Osteocyte (in vitro differentiated cells): ENCODE data around the gene FAM76B. TPM values are rescaled to one million over a fixed set of nuclear protein-coding genes. Genes with fewer than 3 reads are reported as not detected.
A peak's percentile ranks its signal among the peaks of the same experiment; 100 is the strongest.
"Not testable (repeated sequence)": the region's sequence is repeated elsewhere in the genome, so short reads cannot be mapped to it uniquely, and the experiment has no call there.

Experiments used
- DNase-seq: peaks from one replicate; pipeline ENCODE4 v3.0.0; 2021; ENCODE audit warnings: mixed read lengths; ENCODE audit not compliant: unreplicated experiment; ENCODE audit errors: extremely low spot score
- H3K27ac Mint-ChIP-seq: one replicate; pipeline ENCODE4 v1.8.0; 2021; ENCODE audit warnings: mild to moderate bottlenecking, mixed read lengths; ENCODE audit not compliant: unreplicated experiment
- H3K27me3 Mint-ChIP-seq: one replicate; pipeline ENCODE4 v1.8.0; 2021; ENCODE audit warnings: mixed read lengths; ENCODE audit not compliant: unreplicated experiment
- H3K36me3 Mint-ChIP-seq: one replicate; pipeline ENCODE4 v1.8.0; 2021; ENCODE audit warnings: mixed read lengths; ENCODE audit not compliant: unreplicated experiment
- H3K4me1 Mint-ChIP-seq: one replicate; pipeline ENCODE4 v1.8.0; 2021; ENCODE audit warnings: mixed read lengths; ENCODE audit not compliant: unreplicated experiment
- H3K4me3 Mint-ChIP-seq: one replicate; pipeline ENCODE4 v1.8.0; 2021; ENCODE audit warnings: mild to moderate bottlenecking, moderate library complexity, mixed read lengths; ENCODE audit not compliant: unreplicated experiment
- H3K9me3 Mint-ChIP-seq: one replicate; pipeline ENCODE4 v1.8.0; 2021; ENCODE audit warnings: mixed read lengths; ENCODE audit not compliant: unreplicated experiment
- total RNA-seq: library from RNA; stranded (reverse); gene quantifications from 2 replicates; pipeline ENCODE4 v1.2.1, GENCODE V29; 2021
- TF ChIP-seq, protein P1 (sequence below): fragments of 200-600 bp; sonication (generic); IDR thresholded peaks from 2 replicates; pipeline ENCODE4 v1.5.0; 2021; ENCODE audit warnings: antibody characterized with exemption, mild to moderate bottlenecking, moderate library complexity

FAM76B gene
- total RNA-seq, 1 donor from 2014 or later: 26.7 TPM

DNA sequence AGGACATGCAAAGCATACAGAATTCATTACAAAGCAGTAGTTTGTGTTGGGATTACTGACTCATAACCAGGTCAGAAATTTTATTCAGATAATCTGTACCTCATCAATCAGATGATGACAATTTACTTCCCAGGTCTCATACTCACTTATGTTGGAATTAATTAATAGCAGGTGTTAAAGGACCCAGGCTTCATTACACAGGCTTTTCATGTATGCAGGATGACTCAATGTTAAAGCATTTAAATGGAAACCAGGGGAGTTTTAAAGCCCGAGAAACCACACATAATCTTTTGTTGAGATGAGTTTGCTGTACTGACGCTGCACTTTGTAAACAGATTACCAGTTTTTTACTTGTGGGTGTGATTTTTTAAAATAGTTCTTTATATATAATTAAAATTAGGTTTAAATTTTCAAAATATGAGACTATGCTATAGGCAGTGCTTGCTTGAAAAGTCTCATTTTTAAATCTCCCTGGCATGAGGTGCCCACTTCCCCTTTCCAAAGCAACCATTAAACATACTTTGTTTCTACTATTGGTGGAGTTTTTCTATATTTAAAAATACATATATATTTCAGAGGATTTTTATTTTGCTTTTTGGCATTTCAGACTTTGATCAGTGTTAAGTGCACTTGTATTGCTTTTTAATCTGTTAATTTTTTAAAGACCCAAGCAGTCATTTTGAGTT is 41.8 kb upstream of the FAM76B start:
- Mint-ChIP-seq H3K36me3 (peaks cover 34% of the 10 kb centered on the region), H3K9me3 (no peaks in the 10 kb centered on the region), H3K4me3 (no peak overlapping the region), H3K27me3 (no peaks in the 10 kb centered on the region), H3K27ac (peak overlapping the region; percentile 87), H3K4me1 (peaks cover 24% of the 10 kb centered on the region)
- TF ChIP-seq, protein P1, sequence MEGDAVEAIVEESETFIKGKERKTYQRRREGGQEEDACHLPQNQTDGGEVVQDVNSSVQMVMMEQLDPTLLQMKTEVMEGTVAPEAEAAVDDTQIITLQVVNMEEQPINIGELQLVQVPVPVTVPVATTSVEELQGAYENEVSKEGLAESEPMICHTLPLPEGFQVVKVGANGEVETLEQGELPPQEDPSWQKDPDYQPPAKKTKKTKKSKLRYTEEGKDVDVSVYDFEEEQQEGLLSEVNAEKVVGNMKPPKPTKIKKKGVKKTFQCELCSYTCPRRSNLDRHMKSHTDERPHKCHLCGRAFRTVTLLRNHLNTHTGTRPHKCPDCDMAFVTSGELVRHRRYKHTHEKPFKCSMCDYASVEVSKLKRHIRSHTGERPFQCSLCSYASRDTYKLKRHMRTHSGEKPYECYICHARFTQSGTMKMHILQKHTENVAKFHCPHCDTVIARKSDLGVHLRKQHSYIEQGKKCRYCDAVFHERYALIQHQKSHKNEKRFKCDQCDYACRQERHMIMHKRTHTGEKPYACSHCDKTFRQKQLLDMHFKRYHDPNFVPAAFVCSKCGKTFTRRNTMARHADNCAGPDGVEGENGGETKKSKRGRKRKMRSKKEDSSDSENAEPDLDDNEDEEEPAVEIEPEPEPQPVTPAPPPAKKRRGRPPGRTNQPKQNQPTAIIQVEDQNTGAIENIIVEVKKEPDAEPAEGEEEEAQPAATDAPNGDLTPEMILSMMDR: no peak
- DNase-seq: no peak

DNA sequence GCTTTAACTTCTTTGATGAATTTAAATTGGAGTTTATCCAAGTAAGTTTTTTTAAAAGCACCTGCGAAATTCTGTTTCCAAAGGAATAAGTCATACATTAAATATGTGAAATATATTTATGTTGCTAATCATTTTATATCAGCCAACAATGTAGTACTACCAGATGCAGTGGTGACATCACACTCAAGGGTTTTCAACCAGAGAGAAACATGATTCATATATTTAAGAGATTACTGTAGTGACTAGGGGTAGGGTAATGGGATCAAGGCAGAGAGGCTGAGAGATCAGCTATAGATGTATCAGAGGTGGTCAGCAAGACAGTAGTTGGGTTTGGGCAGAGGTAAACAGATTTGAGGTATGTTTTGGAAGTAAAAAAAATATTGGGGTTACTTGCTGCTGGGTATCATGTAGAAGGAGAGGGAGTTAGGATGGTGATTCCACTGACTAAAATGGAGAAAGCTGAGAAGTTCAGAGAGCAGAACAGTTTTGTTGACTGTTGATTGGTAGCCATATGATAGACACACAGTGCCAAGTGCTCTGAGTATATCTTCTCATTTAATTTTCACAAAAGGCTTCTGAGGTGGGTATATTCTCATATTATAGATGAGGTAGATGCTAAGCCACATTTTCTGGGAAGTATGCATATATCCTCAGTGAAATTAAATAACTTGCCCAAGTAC is 40.1 kb upstream of the FAM76B start:
- TF ChIP-seq, protein P1: no peak
- no peaks in the 10 kb centered on the region for H3K9me3 Mint-ChIP-seq
- H3K4me3 Mint-ChIP-seq: no peak overlapping the region
- no peak overlapping the region for H3K27ac Mint-ChIP-seq
- H3K27me3 Mint-ChIP-seq: no peaks in the 10 kb centered on the region
- peaks cover 11% of the 10 kb centered on the region for H3K4me1 Mint-ChIP-seq
- H3K36me3 Mint-ChIP-seq: peaks cover 46% of the 10 kb centered on the region
- no peak for DNase-seq

DNA sequence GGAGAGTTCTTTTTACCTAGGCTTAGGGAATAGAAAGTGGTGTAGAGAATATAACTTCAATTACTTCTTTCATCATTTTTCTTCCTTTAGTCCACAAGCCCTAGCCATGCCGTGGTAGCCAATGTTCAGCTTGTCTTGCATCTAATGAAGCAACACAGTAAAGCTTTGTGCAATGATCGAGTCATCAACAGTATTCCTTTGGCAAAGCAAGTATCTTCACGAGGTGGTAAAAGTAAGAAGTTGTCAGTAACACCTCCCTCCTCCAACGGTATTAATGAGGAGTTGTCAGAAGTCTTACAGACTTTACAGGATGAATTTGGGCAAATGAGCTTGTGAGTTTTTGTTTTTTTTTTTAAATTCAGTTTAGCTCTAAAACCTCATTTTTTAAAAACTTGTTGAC is 38.1 kb upstream of the FAM76B start:
- H3K27me3 Mint-ChIP-seq: no peaks in the 10 kb centered on the region
- H3K9me3 Mint-ChIP-seq: no peaks in the 10 kb centered on the region
- DNase-seq: no peak
- TF ChIP-seq, protein P1: no peak
- H3K36me3 Mint-ChIP-seq: peaks cover 44% of the 10 kb centered on the region
- peaks cover 11% of the 10 kb centered on the region for H3K4me1 Mint-ChIP-seq
- no peak overlapping the region for H3K4me3 Mint-ChIP-seq
- H3K27ac Mint-ChIP-seq: no peak overlapping the region

DNA sequence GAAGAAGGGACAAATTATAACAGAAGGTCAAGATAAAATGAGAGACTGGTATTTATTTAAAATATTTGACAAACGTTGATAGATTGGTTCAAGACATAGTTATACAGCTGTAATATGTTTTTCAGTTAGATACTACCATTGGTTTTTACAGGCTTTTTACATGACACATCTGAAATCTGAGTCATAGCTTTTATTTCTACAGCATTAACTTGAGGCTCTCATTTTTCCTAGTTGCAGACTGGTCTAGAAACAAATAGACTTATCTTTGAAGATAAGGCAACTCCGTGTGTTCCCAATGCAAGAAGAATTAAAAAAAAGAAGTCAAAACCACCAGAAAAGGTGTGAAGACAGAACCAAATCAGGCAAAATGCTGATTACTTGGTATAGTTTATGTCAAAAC is 32.1 kb upstream of the FAM76B start:
- no peak for DNase-seq
- peaks cover 5% of the 10 kb centered on the region for H3K4me1 Mint-ChIP-seq
- H3K9me3 Mint-ChIP-seq: no peaks in the 10 kb centered on the region
- no peak overlapping the region for H3K4me3 Mint-ChIP-seq
- H3K27me3 Mint-ChIP-seq: no peaks in the 10 kb centered on the region
- TF ChIP-seq, protein P1: no peak
- peaks cover 65% of the 10 kb centered on the region for H3K36me3 Mint-ChIP-seq
- no peak overlapping the region for H3K27ac Mint-ChIP-seq

DNA sequence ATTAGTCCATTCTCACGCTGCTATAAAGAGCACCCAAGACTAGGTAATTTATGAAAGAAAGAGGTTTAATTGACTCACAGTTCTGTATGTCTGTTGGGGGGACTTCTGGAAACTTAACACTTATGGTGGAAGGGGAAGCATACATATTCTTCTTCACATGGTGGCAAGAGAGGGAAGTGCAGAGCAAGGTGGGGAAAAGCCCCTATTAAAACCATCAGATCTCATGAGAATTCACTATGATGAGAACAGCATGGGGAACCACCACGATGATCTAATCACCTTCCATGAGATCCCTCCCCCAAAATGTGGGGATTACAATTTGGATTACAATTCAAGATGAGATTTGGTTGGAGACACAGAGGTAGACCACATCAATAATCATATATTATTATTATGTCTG is 26.5 kb upstream of the FAM76B start:
- no peak for DNase-seq
- H3K4me3 Mint-ChIP-seq: no peak overlapping the region

DNA sequence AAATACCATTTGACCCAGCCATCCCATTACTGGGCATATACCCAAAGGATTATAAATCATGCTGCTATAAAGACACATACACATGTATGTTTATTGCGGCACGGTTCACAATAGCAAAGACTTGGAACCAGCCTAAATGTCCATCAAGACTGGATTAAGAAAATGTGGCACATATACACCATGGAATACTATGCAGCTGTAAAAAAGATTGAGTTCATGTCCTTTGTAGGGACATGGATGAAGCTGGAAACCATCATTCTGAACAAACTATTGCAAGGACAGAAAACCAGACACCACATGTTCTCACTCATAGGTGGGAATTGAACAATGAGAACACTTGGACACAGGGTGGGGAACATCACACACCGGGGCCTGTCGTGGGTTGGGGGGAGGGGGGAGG is 21.5 kb upstream of the FAM76B start:
- Mint-ChIP-seq H3K36me3 (peaks cover 31% of the 10 kb centered on the region), H3K9me3 (peaks cover 17% of the 10 kb centered on the region)
- H3K4me1 Mint-ChIP-seq, H3K27ac Mint-ChIP-seq, DNase-seq, H3K27me3 Mint-ChIP-seq, H3K4me3 Mint-ChIP-seq: not testable (repeated sequence)

More for the DNA sequence above, 26.5 kb upstream of the FAM76B start:
- Mint-ChIP-seq H3K36me3 (peaks cover 48% of the 10 kb centered on the region), H3K27ac (no peak overlapping the region), H3K4me1 (peaks cover 2% of the 10 kb centered on the region), H3K9me3 (no peaks in the 10 kb centered on the region), H3K27me3 (no peaks in the 10 kb centered on the region)
- TF ChIP-seq, protein P1: no peak

DNA sequence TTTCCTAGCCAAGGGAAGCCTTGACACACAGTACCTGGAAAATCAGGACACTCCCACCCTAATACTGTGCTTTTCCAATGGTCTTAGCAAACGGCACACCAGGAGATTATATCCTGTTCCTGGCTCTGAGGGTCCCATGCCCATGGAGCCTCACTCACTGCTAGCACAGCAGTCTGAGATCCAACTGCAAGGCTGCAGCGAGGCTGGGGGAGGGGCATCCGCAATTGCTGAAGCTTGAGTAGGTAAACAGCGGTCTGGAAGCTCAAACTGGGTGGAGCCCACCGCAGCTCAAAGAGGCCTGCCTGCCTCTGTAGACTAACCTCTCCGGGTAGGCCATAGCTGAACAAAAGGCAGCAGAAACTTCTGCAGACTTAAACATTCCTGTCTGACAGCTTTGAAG is 16.9 kb upstream of the FAM76B start:
- Mint-ChIP-seq H3K9me3 (peaks cover 17% of the 10 kb centered on the region), H3K36me3 (peaks cover 30% of the 10 kb centered on the region)
- H3K27ac Mint-ChIP-seq, DNase-seq, H3K4me3 Mint-ChIP-seq, H3K27me3 Mint-ChIP-seq, H3K4me1 Mint-ChIP-seq: not testable (repeated sequence)
